Fibroblast of villous mesenchyme (primary cell): ENCODE results near the gene ANKRD44. TPM values are rescaled to one million over a fixed set of nuclear protein-coding genes. Genes with fewer than 3 reads are reported as not detected.

Experiments used
- DNase-seq: peaks from one replicate; pipeline ENCODE4 v3.0.0-alpha.2; 2010; ENCODE audit warnings: low read depth
- H3K4me3 ChIP-seq: 2 replicates; pipeline ENCODE4 v1.5.1; 2011; ENCODE audit warnings: low read depth, mild to moderate bottlenecking, low read length
- total RNA-seq: library from RNA; depleted of rRNA; stranded (reverse); fragments of >200 nt; gene quantifications from 2 replicates; pipeline ENCODE4 v1.2.3, GENCODE V29; 2012
- TF ChIP-seq, protein P1 (sequence below): IDR thresholded peaks from 2 replicates; pipeline ENCODE4 v1.5.1; 2012; ENCODE audit warnings: low read depth, mild to moderate bottlenecking, low read length; ENCODE audit not compliant: insufficient read depth

The ANKRD44 gene
- total RNA-seq, 1 donor: 3.9 TPM

DNA sequence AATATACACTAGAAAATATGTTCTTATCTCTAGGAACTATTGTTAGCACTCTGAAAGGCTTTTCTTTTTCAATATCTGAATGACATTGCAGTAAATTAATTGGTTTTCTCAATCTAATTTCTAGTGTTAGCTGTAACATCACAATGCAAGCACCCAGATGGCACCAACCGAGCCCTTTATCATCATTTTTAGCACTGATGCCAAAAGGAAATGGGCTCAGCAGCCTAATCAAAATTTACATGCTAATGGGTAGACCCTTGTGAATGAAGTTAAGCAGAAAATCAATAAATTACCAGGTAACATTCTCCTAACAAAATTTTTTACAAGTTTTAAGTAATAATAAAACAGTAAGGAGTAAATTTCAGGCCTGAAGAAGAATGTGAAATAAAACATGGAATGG is 330.6 kb downstream of the ANKRD44 start:
- no peak for DNase-seq
- no peak overlapping the region for H3K4me3 ChIP-seq
- TF ChIP-seq, protein P1, sequence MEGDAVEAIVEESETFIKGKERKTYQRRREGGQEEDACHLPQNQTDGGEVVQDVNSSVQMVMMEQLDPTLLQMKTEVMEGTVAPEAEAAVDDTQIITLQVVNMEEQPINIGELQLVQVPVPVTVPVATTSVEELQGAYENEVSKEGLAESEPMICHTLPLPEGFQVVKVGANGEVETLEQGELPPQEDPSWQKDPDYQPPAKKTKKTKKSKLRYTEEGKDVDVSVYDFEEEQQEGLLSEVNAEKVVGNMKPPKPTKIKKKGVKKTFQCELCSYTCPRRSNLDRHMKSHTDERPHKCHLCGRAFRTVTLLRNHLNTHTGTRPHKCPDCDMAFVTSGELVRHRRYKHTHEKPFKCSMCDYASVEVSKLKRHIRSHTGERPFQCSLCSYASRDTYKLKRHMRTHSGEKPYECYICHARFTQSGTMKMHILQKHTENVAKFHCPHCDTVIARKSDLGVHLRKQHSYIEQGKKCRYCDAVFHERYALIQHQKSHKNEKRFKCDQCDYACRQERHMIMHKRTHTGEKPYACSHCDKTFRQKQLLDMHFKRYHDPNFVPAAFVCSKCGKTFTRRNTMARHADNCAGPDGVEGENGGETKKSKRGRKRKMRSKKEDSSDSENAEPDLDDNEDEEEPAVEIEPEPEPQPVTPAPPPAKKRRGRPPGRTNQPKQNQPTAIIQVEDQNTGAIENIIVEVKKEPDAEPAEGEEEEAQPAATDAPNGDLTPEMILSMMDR: no peak

DNA sequence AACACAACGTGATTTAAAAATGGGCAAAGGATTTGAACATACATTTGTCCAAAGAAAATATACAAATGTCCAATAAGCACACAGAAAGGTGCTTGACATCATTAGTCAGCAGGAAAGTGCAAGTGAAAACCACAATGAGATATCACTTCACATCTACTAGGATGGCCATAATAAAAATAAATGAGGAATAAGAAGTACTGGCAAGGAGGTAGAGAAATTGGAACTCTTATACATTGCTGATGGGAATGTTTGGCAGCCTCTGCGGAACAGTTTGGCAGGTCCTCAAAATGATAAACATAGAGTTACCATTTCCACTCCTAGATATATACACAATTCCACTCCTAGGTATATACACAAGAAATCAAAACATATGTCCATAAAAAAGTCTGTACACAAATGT is 333.1 kb downstream of the ANKRD44 start:
- no peak for DNase-seq
- TF ChIP-seq, protein P1: no peak
- H3K4me3 ChIP-seq: no peak overlapping the region

DNA sequence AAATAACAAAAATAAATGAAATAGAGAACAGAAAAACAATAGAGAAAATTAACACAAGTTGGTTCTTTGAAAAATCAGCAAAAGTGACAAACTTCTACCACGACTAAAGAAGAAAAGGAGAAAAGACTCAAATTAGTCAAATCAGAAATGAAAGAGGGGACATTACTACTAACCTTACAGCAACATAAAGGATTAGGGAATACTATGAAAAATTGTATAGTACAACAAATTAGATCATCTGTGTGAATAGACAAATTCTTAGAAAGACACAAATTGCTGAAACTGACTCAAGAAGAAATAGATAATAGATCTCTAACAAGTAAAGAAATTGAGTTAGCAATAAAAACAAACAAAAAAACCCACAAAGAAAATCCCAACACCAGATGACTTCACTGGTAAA is 335.6 kb downstream of the ANKRD44 start:
- DNase-seq: no peak
- TF ChIP-seq, protein P1: no peak
- H3K4me3 ChIP-seq: no peak overlapping the region

DNA sequence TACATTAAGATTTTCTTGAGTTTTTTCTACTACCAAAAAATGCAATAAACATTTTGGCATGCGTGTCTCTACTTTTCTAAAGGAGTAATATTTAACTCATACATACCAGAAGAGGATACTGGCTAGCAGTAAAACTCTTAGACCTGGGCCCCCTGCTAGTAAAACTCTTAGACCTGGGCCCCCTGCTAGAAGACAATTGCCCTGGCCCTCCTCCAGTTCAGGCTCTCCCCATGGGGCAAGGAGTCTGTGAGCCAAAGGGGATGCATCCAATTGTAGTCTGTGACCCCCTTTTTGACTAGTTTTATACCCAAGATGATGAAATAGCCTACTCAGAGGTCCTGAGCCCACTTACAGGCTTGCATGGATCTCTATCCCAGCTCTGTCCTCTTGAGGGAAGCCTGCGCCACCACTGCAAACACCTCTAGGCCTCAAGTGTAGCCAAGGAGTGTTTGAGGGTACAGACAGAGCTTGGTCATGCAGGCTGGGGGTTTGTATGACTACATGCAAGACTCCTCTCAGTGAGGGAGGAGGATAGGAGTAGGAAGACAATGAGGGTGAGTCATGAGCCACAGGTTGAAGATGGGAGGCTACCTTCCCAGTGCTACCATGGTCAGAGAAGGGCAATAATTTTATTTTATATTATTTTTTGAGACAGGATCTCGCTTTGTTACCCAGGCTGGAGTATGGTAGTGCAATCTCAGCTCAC is 338.9 kb downstream of the ANKRD44 start:
- TF ChIP-seq, protein P1: no peak
- no peak overlapping the region for H3K4me3 ChIP-seq
- no peak for DNase-seq

DNA sequence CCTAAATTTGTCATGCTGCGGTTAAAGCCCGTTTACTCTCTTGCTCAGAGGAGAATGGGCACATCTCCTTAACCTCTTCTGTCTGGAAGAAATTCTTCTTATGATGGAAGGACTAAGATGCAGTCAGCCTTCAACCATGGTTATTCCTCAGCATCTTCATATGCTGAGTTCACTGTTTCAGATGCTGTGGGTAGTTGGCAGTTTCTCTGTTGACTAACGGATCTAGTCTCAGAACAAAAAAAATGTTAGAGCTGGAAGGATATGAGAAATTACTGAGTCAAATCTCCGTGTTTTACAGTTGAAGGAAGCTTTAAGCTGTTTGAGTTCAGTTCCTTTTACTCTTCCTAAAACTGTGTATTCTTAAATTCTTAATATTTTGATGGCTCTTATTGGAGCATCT is 340.5 kb downstream of the ANKRD44 start:
- no peak overlapping the region for H3K4me3 ChIP-seq
- no peak for DNase-seq
- TF ChIP-seq, protein P1: no peak

DNA sequence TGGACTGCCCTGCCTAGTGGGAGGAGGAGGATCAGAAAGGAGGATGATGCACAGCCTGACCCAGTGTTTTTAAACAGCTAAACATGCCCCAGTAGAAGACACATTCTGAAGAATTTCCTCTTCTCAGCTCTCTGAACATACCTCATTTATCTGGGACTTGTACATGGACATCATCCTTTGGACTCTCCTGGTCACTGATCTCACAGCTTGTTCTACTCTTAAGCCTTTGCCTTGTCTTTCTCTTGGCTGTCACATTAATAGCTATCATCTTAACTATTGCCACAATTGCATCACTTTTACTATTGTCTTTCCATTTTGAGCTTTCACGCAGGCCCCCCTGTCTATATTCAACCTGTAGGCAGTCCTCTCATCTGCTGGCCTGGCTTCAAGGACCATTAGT is 342.1 kb downstream of the ANKRD44 start:
- no peak for DNase-seq
- no peak overlapping the region for H3K4me3 ChIP-seq
- TF ChIP-seq, protein P1: no peak

DNA sequence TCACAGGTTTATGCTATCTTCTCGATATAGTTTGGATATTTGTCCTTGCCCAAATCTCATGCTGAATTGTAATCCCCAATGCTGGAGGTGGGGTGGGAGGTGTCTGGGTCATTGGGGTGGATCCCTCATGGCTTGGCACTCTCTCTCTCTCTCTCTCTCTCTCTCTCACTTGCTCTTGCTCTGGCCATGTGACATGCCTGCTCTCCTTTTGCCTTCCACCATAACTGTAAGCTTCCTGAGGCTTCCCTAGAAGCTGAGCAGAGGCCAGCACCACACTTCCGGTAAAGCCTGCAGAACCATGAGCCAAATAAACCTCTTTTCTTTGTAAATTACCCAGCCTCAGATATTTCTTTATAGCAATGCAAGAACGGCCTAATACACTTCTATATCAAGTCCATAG is 342.8 kb downstream of the ANKRD44 start:
- no peak for DNase-seq
- TF ChIP-seq, protein P1: no peak
- no peak overlapping the region for H3K4me3 ChIP-seq
